GM18870 (cell line): ENCODE measurements around the gene SCAI.

Source experiments
- ATAC-seq: cut with Tn5 transposase; IDR thresholded peaks from one replicate; pipeline ENCODE4 v1.9.1; 2021; ENCODE audit warnings: moderate library complexity; ENCODE audit not compliant: unreplicated experiment

Gene SCAI

DNA sequence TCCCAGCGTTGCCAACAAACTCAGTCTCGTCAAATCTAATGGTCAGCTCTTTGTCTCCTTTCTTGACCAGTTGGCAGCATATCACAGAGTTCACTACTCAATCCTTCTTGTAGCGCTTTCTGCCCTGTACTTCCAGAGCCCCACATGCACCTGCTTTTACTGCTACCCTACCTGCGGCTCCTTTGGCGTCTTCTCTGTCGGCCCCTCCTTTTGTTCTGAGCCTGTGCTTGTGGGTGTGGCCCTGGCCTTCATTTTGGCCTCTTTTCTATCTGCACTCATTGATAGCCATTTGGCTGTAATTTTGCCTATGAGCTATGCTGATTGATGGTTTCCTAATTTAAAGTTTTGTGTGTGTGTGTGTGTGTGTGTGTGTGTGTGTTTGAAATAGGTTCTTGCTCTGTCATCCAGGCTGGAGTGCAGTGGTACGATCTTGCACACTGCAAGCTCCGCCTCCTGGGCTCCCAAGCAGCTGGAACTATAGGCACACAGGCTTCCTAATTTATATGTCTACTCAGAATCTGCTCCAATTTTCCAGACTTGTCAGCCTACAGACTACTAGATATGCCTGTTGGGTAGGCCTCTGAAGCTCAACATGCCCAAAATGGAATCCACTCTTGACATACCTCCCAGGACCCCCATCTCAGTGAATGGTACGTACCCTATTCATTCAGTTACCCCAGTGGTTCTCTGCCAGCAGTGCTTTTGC, 249.1 kb downstream of the SCAI start:
- no peak for ATAC-seq
